BJ (cell line): ENCODE results near the gene PRM2. TPM values are rescaled to one million over a fixed set of nuclear protein-coding genes. Genes with fewer than 3 reads are reported as not detected.

Experiments used
- CTCF ChIA-PET: fragments of 350-600 bp; formaldehyde crosslinking; extraction: SDS; loops from one replicate; lab custom pipeline; 2021; ENCODE audit warnings: antibody characterized with exemption, inconsistent platforms; lab: Yijun Ruan, JAX
- POLR2A ChIA-PET: fragments of 300-600 bp; sonication (Branson Sonifier 250); formaldehyde crosslinking; extraction: SDS; loops from one replicate; lab custom pipeline; 2021; ENCODE audit warnings: antibody characterized with exemption; lab: Charles Lee
- DNase-seq: peaks from one replicate; pipeline ENCODE4 v3.0.0-alpha.2; 2011; ENCODE audit warnings: low read depth
- H3K27me3 ChIP-seq: 2 replicates; pipeline ENCODE4 v1.6.0; 2011; ENCODE audit warnings: low read length; ENCODE audit not compliant: control insufficient read depth, insufficient read depth
- H3K36me3 ChIP-seq: 2 replicates; pipeline ENCODE4 v1.5.1; 2011; ENCODE audit warnings: low read length; ENCODE audit not compliant: control insufficient read depth, insufficient read depth
- H3K4me3 ChIP-seq: 2 replicates; pipeline ENCODE4 v1.5.1; 2011; ENCODE audit warnings: low read depth, mild to moderate bottlenecking, control low read depth, low read length
- polyA plus RNA-seq: library from polyadenylated mRNA; depleted of rRNA; stranded (reverse); fragments of >200 nt; gene quantifications from 2 replicates; pipeline ENCODE4 v1.2.3, GENCODE V29; 2011
- TF ChIP-seq, protein P1 (sequence below): IDR thresholded peaks from 2 replicates; pipeline ENCODE4 v1.5.1; 2011; ENCODE audit warnings: low read depth, mild to moderate bottlenecking, control low read depth, inconsistent platforms, low read length, moderate library complexity; ENCODE audit not compliant: insufficient read depth

Gene PRM2
- polyA plus RNA-seq, 1 experiment, result not detected

DNA sequence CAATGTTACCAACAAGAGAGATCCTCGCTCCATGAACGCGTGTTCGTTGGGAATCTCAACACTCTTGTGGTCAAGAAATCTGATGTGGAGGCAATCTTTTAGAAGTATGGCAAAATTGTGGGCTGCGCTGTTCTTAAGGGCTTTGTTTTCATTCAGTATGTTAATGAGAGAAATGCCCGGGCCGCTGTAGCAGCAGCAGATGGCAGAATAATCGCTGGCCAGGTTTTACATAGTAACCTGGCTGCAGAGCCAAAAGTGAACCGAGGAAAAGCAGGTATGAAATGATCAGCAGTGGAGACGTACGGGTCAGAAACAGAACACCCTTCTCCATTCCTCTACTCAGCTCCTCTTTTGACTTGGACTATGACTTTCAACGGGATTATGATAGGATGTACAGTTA lies 33.6 kb downstream of the PRM2 start:
- no peak overlapping the region for H3K4me3 ChIP-seq
- TF ChIP-seq, protein P1, sequence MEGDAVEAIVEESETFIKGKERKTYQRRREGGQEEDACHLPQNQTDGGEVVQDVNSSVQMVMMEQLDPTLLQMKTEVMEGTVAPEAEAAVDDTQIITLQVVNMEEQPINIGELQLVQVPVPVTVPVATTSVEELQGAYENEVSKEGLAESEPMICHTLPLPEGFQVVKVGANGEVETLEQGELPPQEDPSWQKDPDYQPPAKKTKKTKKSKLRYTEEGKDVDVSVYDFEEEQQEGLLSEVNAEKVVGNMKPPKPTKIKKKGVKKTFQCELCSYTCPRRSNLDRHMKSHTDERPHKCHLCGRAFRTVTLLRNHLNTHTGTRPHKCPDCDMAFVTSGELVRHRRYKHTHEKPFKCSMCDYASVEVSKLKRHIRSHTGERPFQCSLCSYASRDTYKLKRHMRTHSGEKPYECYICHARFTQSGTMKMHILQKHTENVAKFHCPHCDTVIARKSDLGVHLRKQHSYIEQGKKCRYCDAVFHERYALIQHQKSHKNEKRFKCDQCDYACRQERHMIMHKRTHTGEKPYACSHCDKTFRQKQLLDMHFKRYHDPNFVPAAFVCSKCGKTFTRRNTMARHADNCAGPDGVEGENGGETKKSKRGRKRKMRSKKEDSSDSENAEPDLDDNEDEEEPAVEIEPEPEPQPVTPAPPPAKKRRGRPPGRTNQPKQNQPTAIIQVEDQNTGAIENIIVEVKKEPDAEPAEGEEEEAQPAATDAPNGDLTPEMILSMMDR, result no peak
- CTCF ChIA-PET, result interaction anchor here (1.1 kb wide), 1 partner anchor 142 kb away, joined by 3 read pairs; no protein-coding TSS in a partner anchor
- DNase-seq, result no peak
- no peaks in the 10 kb centered on the region for H3K36me3 ChIP-seq
- H3K27me3 ChIP-seq, result 0 out of 2 replicates have a peak, but pooled peaks cover 2% of the 10 kb centered on the region
- POLR2A ChIA-PET, result no interaction called here

DNA sequence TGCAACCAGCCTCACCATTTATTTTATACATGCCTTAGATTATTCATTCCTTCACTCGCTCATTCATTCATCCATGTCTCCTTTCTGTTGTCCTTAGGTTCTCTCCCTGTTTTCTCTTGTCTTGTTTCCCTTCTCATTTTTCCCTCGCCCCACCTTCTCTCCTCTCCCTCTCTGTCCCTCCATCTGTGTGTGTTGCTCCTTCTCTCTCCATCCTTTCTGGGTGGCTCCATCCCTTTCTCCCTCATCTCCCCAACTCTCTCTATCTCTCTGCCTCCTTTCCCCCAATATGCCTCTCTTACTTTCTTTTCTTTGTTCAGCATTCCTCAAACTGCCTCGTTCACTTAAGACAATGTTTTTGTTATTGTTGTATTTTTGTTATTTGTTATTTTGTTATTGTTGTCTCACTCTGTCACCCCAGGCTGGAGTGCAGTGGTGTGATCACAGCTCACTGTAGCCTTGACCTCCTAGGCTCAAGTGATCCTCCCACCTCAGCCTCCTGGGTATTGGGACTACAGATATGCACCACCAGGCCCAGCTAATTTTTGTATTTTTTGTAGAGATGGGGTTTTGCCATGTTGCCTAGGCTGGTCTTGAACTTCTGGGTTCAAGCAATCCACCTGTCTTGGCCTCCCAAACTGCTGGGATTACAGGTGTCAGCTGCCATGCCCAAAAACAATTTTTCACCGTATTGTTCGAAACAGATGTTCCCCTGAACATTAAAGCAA lies 34.6 kb downstream of the PRM2 start:
- TF ChIP-seq, protein P1, result no peak
- ChIA-PET CTCF (interaction anchor here (0.6 to 1.1 kb wide), 2 partner anchors 141 to 209 kb away, joined by 3 read pairs; no protein-coding TSS in a partner anchor), POLR2A (no interaction called here)
- Histone ChIP-seq H3K4me3 (no peak overlapping the region), H3K27me3 (0 out of 2 replicates have a peak, but pooled peaks cover 2% of the 10 kb centered on the region), H3K36me3 (no peaks in the 10 kb centered on the region)
- no peak for DNase-seq

DNA sequence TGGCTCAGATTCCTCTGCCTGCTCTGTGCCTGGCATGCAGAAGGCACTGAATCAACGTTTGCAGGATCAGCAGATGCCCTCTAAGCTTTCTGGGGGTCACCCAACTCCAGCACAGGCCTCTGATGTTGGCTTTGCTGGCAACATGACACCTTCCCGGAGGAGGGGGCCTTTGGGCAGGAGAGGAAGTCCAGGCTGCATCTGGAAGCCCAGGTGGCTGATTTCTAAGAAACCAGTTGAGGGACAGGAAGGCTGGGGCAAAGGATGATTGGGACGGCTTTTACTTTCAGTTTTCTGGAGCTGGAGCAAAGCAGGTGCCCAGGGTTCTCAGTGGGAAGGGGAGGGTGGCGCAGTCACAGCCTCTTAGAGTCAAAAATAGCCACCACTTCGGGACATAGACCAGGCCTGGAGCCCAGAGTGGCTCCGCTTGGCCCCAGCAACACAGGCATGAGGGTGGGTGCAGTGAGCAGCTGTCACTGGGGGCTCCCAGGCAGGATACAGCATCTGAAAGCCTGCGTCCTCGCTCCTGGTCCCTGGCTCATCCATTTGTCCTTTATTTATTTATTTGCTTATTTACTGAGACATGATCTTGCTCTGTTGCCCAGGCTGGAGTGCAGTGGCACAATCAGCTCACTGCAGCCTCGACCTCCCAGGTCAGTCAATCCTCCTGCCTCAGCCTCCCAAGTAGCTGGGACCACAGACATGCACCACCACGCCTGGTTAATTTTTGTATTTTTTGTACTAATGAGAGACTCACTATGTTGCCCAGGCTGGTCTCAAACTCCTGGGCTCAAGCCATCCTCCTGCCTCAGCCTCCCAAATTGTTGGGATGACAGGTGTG lies 35.4 kb downstream of the PRM2 start:
- no peaks in the 10 kb centered on the region for H3K36me3 ChIP-seq
- TF ChIP-seq, protein P1, result no peak
- H3K27me3 ChIP-seq, result 0 out of 2 replicates have a peak, but pooled peaks cover 2% of the 10 kb centered on the region
- no peak for DNase-seq
- POLR2A ChIA-PET, result no interaction called here
- no peak overlapping the region for H3K4me3 ChIP-seq
- CTCF ChIA-PET, result interaction anchor here (0.6 to 0.9 kb wide), 2 partner anchors 208 to 270 kb away, joined by 3 read pairs; no protein-coding TSS in a partner anchor

DNA sequence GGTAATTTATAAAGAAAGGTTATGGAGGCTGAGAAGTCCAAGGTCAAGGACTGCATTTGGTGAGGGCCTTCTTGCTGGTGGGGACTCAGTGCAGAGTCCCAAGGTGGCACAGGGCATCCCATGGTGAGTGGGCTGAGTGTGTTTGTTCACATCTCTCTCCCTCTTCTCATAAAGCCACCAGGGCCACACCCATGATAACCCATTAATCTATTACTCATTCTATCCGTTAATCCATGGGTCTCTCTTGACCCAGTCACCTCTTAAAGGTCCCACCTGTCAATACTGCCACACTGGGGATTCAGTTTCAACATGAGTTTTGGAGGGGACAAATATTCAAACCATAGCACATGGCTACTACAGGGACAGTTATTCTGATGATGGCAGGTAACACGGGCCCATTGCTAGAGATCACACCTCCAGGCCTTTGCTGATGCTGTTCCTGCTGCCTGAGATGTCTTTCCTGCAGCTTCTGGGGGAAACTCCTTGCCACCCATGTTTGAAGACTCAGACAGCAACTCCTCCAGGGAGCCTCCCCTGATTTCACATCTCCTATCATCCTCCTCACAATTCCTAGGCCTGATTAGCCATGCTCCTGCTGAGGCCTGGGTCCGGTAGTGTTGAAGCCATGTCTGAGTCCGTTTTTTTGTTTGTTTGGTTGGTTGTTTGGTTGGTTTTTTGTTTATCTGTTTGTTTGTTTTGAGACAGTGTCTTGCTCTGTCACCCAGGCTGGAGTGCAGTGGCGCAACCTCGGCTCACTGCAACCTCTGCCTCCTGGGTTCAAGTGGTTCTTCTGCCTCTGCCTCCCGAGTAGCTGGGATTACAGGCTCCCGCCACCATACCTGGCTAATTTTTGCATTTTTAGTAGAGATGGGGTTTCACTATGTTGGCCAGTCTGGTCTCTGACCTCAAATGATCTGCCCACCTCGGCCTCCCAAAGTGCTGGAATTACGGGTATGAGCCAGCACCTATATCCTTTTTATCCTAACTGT lies 36.3 kb downstream of the PRM2 start:
- no peak for DNase-seq
- TF ChIP-seq, protein P1, result no peak
- 0 out of 2 replicates have a peak, but pooled peaks cover 2% of the 10 kb centered on the region for H3K27me3 ChIP-seq
- no peaks in the 10 kb centered on the region for H3K36me3 ChIP-seq
- POLR2A ChIA-PET, result no interaction called here
- H3K4me3 ChIP-seq, result no peak overlapping the region
- CTCF ChIA-PET, result interaction anchor here (0.9 kb wide), 1 partner anchor 269 kb away, joined by 3 read pairs; no protein-coding TSS in a partner anchor
